IPS-18c (cell line): Measurements from ENCODE around the gene MINDY1.

Source experiments
- H3K4me3 ChIP-seq: 2 replicates; pipeline ENCODE4 v1.7.0; 2013; ENCODE audit warnings: low read depth, mild to moderate bottlenecking, low read length, moderate library complexity; ENCODE audit not compliant: insufficient read depth
- H3K9me3 ChIP-seq: one replicate; pipeline ENCODE4 v1.6.1; 2013; ENCODE audit warnings: mild to moderate bottlenecking, low read length, moderate library complexity; ENCODE audit not compliant: control insufficient read depth, insufficient read depth

The MINDY1 gene

GRCh38 chr1:150957666-150958065 lies 49.0 kb downstream of the MINDY1 start:
- Histone ChIP-seq H3K4me3 (no peak overlapping the region), H3K9me3 (no peaks in the 10 kb centered on the region)

- no peak overlapping the region for H3K4me3 ChIP-seq
- no peaks in the 10 kb centered on the region for H3K9me3 ChIP-seq
Observed at GRCh38 chr1:150955280-150955679, 51.4 kb downstream of the MINDY1 start.

- Histone ChIP-seq H3K4me3 (no peak overlapping the region), H3K9me3 (no peaks in the 10 kb centered on the region)
Observed at GRCh38 chr1:150954708-150955107, 52.0 kb downstream of the MINDY1 start.
